HEK293 (cell line): ENCODE data around the gene SLC2A5.

Experiments used
- ZBTB7A ChIP-seq: fragments of 450-650 bp; formaldehyde crosslinking; IDR thresholded peaks from 2 replicates; pipeline ENCODE4 v1.5.1; 2016; ENCODE audit warnings: low read depth, missing biosample characterization, missing genetic modification characterization
- ZNF138 ChIP-seq: fragments of 450-650 bp; formaldehyde crosslinking; IDR thresholded peaks from 2 replicates; pipeline ENCODE4 v1.5.1; 2016; ENCODE audit warnings: missing biosample characterization, missing genetic modification characterization, borderline replicate concordance
- ZNF341 ChIP-seq: fragments of 450-650 bp; formaldehyde crosslinking; IDR thresholded peaks from 2 replicates; pipeline ENCODE4; 2016; ENCODE audit warnings: low read depth, missing biosample characterization, missing genetic modification characterization
- ZNF510 ChIP-seq: fragments of 450-650 bp; formaldehyde crosslinking; IDR thresholded peaks from 2 replicates; pipeline ENCODE4 v1.5.1; 2018; ENCODE audit warnings: mild to moderate bottlenecking, missing genetic modification characterization, missing biosample characterization; ENCODE audit not compliant: insufficient replicate concordance
- ZNF660 ChIP-seq: fragments of 450-650 bp; IDR thresholded peaks from 2 replicates; pipeline ENCODE4 v1.5.1; 2018; ENCODE audit warnings: missing biosample characterization, mild to moderate bottlenecking, missing genetic modification characterization
- TF ChIP-seq, protein P1 (sequence below): fragments of 450-650 bp; formaldehyde crosslinking; IDR thresholded peaks from 2 replicates; pipeline ENCODE4 v1.5.1; 2016; ENCODE audit warnings: missing biosample characterization, missing genetic modification characterization
- TF ChIP-seq, protein P2 (sequence below): fragments of 450-650 bp; formaldehyde crosslinking; IDR thresholded peaks from 2 replicates; pipeline ENCODE4 v1.5.1; 2016; ENCODE audit warnings: missing biosample characterization, missing genetic modification characterization

DNA sequence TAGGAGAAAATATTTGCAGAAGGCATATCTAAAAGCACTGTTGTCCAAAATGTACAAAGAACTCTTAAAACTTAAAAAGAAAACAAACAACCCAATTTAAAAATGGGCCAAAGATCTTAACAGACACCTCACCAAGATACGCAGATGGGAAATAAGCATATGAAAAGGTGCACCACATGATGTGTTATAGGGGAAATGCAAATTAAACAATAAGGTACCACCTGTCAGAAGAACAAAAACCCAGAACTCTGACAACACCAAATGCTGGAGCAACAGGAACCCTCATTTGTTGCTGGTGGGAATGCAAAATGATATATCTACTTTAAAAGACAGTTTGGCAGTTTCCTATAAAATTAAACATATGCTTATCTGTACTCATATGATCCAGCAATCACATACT is 18.1 kb downstream of the SLC2A5 start:
- TF ChIP-seq ZNF510 (tag by site-specific recombination) (no peak), ZNF660 (no peak), ZBTB7A (tag by site-specific recombination) (no peak), ZNF138 (tag by site-specific recombination) (no peak), ZNF341 (no peak)
- TF ChIP-seq, protein P1, sequence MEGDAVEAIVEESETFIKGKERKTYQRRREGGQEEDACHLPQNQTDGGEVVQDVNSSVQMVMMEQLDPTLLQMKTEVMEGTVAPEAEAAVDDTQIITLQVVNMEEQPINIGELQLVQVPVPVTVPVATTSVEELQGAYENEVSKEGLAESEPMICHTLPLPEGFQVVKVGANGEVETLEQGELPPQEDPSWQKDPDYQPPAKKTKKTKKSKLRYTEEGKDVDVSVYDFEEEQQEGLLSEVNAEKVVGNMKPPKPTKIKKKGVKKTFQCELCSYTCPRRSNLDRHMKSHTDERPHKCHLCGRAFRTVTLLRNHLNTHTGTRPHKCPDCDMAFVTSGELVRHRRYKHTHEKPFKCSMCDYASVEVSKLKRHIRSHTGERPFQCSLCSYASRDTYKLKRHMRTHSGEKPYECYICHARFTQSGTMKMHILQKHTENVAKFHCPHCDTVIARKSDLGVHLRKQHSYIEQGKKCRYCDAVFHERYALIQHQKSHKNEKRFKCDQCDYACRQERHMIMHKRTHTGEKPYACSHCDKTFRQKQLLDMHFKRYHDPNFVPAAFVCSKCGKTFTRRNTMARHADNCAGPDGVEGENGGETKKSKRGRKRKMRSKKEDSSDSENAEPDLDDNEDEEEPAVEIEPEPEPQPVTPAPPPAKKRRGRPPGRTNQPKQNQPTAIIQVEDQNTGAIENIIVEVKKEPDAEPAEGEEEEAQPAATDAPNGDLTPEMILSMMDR (tag by site-specific recombination): no peak
- TF ChIP-seq, protein P2, sequence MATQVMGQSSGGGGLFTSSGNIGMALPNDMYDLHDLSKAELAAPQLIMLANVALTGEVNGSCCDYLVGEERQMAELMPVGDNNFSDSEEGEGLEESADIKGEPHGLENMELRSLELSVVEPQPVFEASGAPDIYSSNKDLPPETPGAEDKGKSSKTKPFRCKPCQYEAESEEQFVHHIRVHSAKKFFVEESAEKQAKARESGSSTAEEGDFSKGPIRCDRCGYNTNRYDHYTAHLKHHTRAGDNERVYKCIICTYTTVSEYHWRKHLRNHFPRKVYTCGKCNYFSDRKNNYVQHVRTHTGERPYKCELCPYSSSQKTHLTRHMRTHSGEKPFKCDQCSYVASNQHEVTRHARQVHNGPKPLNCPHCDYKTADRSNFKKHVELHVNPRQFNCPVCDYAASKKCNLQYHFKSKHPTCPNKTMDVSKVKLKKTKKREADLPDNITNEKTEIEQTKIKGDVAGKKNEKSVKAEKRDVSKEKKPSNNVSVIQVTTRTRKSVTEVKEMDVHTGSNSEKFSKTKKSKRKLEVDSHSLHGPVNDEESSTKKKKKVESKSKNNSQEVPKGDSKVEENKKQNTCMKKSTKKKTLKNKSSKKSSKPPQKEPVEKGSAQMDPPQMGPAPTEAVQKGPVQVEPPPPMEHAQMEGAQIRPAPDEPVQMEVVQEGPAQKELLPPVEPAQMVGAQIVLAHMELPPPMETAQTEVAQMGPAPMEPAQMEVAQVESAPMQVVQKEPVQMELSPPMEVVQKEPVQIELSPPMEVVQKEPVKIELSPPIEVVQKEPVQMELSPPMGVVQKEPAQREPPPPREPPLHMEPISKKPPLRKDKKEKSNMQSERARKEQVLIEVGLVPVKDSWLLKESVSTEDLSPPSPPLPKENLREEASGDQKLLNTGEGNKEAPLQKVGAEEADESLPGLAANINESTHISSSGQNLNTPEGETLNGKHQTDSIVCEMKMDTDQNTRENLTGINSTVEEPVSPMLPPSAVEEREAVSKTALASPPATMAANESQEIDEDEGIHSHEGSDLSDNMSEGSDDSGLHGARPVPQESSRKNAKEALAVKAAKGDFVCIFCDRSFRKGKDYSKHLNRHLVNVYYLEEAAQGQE (tag by site-specific recombination): no peak
